ENCODE results near the gene CHRM4. TPM values are rescaled to one million over a fixed set of nuclear protein-coding genes. Genes with fewer than 3 reads are reported as not detected.

CHRM4 gene
- total and polyA plus RNA-seq, 2 of the 13 experiments (the other 11 are each of a cell fraction or from before 2014, with no cell fraction given): 0.13 to 0.21 TPM

- TF ChIP-seq LRRFIP1 (CRISPR knock-in tag; conservative IDR thresholded peaks at IDR 0.05) (no peak), ZNF451 (CRISPR knock-in tag; IDR thresholded peaks at IDR 0.05) (no peak), PLSCR1 (CRISPR knock-in tag; IDR thresholded peaks at IDR 0.05; ENCODE audit: borderline replicate concordance) (no peak), FLYWCH1 (CRISPR knock-in tag; IDR thresholded peaks at IDR 0.05) (no peak), ZNF232 (CRISPR knock-in tag; IDR thresholded peaks at IDR 0.05; ENCODE audit: borderline replicate concordance) (peak; percentile 60; the same call in 1 of the 2 replicates), SNAPC4 (CRISPR knock-in tag; IDR thresholded peaks at IDR 0.05) (no peak), SMAD1 (CRISPR knock-in tag; IDR thresholded peaks at IDR 0.05; ENCODE audit: borderline replicate concordance, low read depth) (no peak), RNF219 (CRISPR knock-in tag; IDR thresholded peaks at IDR 0.05) (no peak), ZNF44 (CRISPR knock-in tag; IDR thresholded peaks at IDR 0.05) (peak; percentile 79; the same call in 1 of the 2 replicates), ZNF724P (CRISPR knock-in tag; IDR thresholded peaks at IDR 0.05; ENCODE audit: borderline replicate concordance) (0 out of 2 replicates have a peak, but pooled peaks have one; percentile 34), ZNF562 (CRISPR knock-in tag; IDR thresholded peaks at IDR 0.05; ENCODE audit: borderline replicate concordance) (no peak), HMG20B (CRISPR knock-in tag; conservative IDR thresholded peaks at IDR 0.05) (no peak), ZNF788 (CRISPR knock-in tag; IDR thresholded peaks at IDR 0.05; ENCODE audit: borderline replicate concordance) (peak; percentile 26; the same call in 1 of the 2 replicates), ZNF468 (CRISPR knock-in tag; IDR thresholded peaks at IDR 0.05) (no peak)
These were observed 1.9 kb downstream of the CHRM4 start (continued) for GRCh38 chr11:46389450-46390330.
